Measurements from ENCODE around the gene FLT1.

The FLT1 gene

DNA sequence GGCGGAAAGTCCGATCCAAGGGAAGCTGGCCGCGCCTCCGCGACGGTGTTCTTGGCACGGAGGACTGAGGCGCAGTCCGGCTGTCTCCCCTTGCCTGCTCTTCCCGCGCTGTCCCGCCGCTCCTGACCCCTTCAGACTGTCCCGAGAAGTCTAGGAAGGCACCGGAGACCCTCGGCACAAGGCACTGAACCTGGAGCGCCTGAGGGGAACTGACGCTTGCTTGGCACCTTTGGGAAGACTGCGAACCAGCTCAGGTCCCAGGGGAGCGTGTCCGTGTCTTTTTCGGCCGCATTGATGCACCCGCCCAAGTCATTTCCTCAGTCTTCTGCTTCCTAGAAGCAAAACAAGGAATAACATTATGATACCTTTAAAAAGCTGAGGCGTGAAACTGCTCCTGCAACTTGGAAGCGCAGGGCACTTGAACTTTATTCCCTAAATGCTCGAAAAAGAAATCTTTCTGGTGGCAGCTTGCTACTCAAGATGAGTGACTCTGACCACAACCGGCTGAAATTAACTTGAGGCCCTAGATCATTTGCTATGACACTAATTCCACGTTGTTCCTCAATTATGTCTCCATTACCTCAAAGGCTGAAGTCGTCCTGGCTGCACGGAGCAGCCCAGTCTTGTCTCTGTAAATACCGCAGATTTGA is 735 bp upstream of the FLT1 start:
- DNase-seq = no peak
- in situ Hi-C loops (cut with HindIII; ENCODE audit: low pct_ligation_motif_present, low pct_unique_long_range_greater_than_20kb, low sequenced_read_pairs) = no loop called here

DNA sequence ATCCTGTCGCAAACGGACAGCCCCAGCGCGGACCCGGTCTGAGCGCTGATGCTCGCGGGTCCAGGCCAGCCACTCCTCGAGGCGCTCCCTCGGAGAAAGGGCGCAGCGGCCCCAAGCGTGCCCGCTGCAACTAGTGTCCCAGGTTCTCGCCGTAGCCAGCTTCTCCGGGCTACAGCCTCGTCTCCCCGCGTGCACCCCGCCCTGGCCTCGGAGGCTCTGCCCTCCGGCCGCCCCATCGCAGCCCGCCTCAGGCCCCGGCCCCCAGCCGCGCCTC is 487 bp downstream of the FLT1 start:
- no peak for DNase-seq
- in situ Hi-C loops (cut with HindIII; ENCODE audit: low pct_ligation_motif_present, low pct_unique_long_range_greater_than_20kb, low sequenced_read_pairs) = no loop called here

DNA sequence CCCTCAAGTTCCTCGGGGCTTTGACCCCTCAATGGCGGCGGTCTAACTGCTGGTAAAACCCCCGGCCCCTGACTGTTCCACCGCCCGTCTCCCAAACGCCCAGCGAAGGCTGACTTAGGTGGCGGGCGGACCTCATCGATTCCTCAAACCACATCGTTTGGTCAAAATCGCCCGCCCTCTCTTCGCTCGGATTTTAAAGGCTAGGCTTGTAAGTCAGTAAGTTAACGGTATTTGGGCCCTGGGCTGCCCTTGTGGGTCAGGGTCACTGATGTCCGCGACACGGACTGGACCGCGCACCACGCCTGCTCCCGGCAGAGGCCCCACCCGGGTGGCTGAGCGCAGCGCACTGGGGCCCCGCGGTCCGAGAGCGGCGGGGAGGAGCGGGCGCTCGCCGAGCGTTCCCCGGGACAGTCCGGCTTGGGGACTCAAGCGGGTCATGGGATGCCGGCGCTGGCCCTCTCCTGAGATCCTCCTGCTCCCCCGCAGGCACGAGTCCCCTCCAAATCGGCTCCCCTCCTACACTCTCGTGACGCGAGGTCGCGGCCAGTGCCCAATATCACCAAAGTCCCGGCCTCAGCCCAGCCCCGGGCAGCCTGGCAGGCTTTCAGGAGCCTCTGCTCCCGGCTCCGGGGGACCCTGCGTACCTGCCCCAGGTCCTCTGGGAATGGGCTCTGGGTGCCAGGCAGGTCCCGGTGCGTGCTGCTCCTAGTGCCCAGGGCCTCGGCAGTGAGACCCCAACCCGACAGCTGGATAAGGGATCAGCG is 1.0 kb downstream of the FLT1 start:
- in situ Hi-C loops (cut with HindIII; ENCODE audit: low pct_ligation_motif_present, low pct_unique_long_range_greater_than_20kb, low sequenced_read_pairs) = no loop called here

DNA sequence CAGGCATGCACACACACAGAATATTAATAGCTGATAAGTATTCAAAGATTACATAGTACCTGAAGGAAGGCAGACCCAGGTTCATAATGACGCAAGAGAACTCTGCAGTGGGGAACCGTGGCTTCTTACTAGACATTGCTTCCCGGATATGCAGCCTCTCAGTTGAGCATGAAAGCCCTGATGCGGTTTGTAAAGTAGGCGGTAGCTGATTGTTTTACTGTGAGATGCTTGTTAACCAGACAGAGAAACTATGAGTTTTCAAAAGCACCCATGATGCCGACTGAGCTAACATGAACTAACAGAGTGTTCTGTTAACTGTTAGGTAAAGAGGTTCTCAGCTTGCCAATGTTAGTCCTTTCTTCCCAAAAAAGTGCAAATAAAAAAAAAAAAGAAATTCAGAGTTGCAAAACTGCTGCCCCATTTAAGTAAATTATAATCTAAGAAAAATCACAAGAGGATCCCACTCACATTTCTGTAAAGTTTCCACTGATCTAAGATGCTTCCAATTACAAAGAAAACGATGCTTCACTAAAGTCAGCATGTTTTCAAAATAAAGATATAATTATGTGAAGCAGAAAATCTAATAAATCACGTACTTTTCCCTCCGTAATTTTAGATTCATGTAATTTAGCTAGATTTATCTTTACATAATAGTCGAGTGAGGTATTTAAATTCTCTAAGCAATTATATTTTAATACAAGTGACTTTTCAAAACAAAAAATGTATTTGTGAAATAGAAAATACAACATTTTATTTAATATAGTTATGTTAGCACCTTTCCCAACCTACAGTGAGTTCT is 2.2 kb downstream of the FLT1 start:
- no peak for DNase-seq
- in situ Hi-C loops (cut with HindIII; ENCODE audit: low pct_ligation_motif_present, low pct_unique_long_range_greater_than_20kb, low sequenced_read_pairs) = no loop called here

More for the DNA sequence above, 1.0 kb downstream of the FLT1 start:
- no peak for DNase-seq

DNA sequence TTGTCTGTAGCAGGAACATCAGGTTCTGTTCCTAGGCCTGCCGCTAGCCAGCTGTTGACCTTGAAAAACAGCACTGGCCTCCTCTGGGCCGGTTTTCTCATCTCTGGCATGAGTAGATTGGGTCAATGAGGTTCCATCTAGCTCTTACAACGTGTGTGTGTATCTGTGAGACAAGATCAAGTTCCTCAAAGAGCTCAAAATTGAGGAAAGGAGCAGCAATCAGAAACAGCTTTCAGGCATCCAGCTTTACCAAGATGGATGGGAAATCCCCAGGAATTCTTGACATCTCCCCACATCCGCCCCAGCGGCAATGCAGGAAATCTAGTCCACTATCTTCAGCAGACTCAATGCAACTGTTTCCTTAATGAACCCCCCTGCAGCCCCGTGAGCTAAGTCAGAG is 4.9 kb downstream of the FLT1 start:
- in situ Hi-C loops (cut with HindIII; ENCODE audit: low pct_ligation_motif_present, low pct_unique_long_range_greater_than_20kb, low sequenced_read_pairs) = no loop called here
- no peak for DNase-seq

DNA sequence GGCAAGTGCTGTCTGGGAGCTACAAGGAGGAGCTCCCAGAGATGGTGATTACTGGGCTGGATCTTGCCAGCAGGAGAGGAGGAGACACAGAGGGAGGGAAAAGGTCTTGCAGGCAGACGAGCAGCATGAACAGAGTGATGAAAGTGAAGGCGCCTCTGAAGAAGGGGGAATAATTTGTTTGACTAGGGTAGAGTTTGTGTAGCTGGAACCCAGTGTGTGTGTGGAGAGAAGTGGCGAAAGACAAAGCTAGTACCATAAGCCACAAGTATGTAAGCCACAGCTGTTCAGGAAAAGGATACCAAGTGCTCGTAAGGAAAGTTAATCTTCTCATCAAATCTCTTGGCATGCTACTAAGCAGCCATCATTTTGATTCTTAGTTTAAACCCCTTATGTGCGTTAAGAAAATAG is 5.4 kb downstream of the FLT1 start:
- DNase-seq = no peak
- in situ Hi-C loops (cut with HindIII; ENCODE audit: low pct_ligation_motif_present, low pct_unique_long_range_greater_than_20kb, low sequenced_read_pairs) = no loop called here

DNA sequence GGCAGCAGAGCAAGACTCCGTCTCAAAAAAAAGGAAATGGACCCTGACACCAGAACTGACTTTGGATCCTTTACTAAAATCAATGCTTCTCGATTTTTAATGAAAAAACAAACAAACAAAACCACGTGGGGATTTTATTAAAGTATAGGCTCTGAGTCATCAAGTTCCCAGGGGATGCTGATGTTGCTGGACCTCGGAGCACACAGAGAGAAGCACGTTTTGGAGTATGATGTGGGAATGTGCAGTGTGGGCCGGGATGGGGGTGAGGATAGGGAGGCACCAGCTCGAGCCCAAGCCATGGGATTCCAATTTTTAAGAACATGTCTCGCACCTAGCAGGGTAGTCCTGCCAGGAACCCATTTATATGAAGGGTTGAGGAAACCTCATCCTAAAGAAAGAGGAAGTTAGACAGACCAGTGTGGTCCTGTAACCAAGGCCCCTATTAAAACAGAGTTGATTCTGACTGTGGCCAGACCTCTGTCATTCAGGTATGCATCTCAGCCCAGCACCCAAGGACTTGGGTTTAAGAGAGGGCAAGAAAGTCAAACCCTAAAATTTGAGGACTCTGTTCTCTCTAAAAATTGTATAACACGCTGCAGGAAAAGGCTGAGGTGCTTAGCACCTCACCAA is 6.4 kb downstream of the FLT1 start:
- in situ Hi-C loops (cut with HindIII; ENCODE audit: low pct_ligation_motif_present, low pct_unique_long_range_greater_than_20kb, low sequenced_read_pairs) = no loop called here
- DNase-seq = no peak

DNA sequence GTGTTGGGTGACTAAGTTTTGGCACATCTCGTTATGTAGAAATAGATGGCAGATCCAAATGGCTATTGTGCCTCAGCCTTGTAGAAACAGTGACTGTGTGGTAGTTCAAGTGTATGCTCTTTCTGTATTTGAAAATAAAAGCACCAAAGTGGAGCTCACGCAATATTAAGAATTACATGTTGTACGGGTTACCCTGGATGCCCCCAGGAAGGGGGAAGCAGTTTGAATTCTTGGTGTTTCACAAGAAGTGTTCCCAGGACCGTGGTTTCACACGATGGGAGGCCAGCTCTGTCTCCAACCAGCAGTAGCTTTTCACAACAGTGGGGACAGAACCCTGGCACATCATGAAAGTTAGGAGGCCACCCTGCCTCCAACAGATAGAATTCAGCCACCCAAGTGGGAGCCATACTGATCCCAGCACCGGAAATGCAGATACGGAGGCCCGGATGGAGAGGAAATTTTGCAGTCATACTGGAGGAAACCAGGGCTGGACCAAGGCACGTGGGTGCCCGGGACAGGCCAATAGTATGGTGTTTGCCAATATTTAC is 8.9 kb downstream of the FLT1 start:
- in situ Hi-C loops (cut with HindIII; ENCODE audit: low pct_ligation_motif_present, low pct_unique_long_range_greater_than_20kb, low sequenced_read_pairs) = no loop called here
- DNase-seq = no peak

DNA sequence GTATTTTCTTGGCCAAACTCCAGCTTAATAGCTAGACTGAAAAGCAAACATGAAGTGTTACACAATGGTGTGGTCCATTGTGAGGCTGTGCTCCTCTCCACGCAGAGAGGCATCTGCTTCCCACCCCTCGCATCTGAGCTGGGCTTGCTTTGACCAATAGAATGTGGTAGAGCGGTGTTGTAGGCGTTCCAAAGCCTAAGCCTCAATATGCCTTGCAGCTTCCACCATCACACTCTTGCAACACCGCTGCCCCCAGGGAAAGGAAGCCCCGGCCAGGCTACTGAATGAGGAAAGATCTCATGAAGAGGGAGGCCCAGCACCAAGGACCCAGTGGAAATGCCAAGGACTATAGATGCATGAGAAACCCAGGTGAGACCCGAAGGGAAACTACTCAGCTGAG is 9.4 kb downstream of the FLT1 start:
- no peak for DNase-seq

DNA sequence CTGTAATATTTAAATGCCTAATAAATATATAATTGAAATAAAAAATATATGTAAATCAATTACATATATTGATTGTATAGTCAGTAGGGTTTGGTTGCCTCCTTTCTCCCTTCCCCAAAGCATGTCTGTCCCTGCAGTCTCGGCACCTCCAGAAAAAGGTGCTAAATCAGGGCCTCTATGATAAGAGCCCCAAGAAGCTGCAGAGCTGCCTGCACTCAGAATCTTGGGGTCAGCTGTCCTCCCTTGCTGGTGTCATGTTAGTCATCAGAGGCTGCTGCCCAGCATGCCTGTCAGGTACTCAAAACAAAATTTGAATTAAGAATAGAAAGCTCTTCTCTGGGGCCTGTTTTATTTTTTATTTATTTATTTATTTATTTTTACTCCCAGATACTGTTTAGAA is 9.8 kb downstream of the FLT1 start:
- in situ Hi-C loops (cut with HindIII; ENCODE audit: low pct_ligation_motif_present, low pct_unique_long_range_greater_than_20kb, low sequenced_read_pairs) = no loop called here
- DNase-seq = no peak

More for the DNA sequence above, 9.4 kb downstream of the FLT1 start:
- in situ Hi-C loops (cut with HindIII; ENCODE audit: low pct_ligation_motif_present, low pct_unique_long_range_greater_than_20kb, low sequenced_read_pairs) = no loop called here

DNA sequence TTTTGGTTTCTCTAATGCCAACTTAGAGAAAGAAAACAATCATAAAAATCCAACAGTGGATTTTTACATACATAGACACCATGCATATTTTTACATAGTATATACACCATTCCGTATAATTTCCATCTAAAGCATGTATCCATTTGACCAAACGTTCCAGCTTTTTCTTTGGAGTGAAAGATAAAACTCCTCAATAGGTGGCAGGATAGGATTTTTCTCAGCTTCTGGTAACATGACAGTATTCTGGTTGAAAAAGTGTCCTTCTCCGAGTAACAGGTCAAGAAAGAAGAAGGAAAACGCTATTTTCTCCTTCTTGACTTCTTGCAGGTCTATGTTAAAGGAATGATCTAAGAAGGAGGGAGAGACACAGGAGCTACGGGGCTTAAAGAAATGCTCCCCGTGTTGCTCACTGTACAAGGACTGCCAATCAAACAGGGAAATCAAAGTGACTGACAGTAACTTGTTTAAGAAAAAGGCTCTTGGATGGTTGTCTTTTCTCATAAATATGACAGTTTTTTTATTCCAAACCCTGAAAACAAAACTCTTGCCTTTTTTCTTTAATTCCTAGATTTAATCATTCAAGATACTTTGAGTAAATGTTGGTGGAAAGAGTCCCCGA is 11.5 kb downstream of the FLT1 start:
- in situ Hi-C loops (cut with HindIII; ENCODE audit: low pct_ligation_motif_present, low pct_unique_long_range_greater_than_20kb, low sequenced_read_pairs) = no loop called here

DNA sequence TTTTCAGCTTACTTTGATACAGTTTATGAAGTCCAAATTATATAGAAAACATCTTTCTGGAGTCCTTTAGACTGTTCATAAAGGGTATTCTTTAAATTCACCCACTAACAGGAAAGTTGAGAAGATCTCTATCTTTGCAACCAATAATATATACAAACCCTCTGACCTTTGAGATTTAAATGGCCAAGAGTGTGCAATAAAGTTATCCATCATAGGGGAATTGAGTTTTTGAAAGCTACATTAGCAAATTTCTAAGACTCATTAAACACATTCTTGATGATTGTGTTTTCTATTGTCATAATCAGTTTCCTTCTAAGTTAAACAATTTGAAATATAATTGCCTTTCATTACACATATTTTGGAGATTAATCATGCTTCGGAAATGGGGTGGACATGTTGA is 15.9 kb downstream of the FLT1 start:
- in situ Hi-C loops (cut with HindIII; ENCODE audit: low pct_ligation_motif_present, low pct_unique_long_range_greater_than_20kb, low sequenced_read_pairs) = no loop called here
- DNase-seq = no peak

More for the DNA sequence above, 11.5 kb downstream of the FLT1 start:
- DNase-seq = no peak

DNA sequence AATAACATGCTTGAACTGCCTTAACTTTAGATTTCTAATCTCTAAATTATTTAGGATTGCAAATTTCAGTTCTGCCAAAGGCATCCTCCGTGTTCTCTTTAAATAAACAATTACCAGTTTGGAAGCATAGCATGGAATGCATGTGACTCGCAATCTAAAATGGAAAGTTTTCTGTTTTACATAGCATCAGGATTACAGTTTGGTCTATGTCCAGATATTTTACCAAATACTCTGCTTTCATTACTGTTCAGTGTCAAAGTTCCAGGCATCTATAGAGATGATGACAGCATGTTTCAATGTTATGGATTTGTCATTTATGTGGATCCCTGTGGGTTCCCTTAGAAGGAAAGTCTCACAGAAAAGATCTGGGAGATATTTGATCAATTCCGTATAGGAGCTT is 16.8 kb downstream of the FLT1 start:
- in situ Hi-C loops (cut with HindIII; ENCODE audit: low pct_ligation_motif_present, low pct_unique_long_range_greater_than_20kb, low sequenced_read_pairs) = no loop called here
- no peak for DNase-seq

DNA sequence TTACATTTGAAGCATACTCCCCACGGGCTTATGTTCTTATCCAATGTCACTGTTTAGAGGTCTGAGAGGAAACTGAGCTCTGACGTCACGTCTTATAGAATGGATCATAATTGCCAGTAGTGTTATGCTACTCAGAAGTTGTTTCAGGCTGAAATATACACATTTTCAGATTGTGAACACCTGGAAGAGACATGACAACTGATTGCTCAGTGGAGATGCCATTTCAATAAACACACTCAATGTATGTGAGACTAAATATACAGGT is 17.3 kb downstream of the FLT1 start:
- in situ Hi-C loops (cut with HindIII; ENCODE audit: low pct_ligation_motif_present, low pct_unique_long_range_greater_than_20kb, low sequenced_read_pairs) = no loop called here
- no peak for DNase-seq

DNA sequence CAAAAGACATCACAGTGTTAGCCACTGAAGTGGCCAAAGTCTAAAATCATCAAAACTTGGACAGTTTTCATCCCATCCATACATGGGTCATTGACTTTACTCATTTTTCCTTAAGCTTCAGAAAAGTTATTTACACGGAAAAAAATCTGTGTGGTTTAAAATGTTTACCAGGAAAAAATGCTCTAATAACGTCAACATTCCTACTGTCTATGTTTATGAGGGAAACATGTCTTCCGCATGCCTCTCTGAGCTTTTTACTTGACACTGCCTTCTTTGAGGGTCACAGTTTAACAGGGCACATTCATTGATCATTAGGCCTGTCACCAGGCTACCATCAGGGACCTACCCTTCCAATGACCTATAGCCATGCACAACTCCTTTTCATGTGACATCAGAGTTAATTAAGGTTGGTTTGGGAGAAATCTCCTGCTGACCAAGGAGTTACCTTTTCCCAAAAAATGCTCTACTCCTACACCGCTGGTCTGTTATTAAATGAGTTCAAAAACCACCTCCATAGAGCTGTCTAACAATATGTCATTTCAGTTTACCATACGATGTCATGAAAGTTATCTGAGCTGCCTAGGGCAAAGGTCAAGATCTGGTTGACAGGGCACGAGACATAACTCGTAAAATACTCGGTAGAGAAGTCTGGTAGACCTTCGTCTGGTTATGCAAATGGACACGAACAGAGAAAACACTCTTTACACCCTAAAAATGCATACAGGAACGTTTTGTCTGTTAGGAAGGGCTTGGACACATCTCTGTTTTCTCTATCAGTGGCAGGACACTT is 17.8 kb downstream of the FLT1 start:
- no peak for DNase-seq
- in situ Hi-C loops (cut with HindIII; ENCODE audit: low pct_ligation_motif_present, low pct_unique_long_range_greater_than_20kb, low sequenced_read_pairs) = no loop called here

DNA sequence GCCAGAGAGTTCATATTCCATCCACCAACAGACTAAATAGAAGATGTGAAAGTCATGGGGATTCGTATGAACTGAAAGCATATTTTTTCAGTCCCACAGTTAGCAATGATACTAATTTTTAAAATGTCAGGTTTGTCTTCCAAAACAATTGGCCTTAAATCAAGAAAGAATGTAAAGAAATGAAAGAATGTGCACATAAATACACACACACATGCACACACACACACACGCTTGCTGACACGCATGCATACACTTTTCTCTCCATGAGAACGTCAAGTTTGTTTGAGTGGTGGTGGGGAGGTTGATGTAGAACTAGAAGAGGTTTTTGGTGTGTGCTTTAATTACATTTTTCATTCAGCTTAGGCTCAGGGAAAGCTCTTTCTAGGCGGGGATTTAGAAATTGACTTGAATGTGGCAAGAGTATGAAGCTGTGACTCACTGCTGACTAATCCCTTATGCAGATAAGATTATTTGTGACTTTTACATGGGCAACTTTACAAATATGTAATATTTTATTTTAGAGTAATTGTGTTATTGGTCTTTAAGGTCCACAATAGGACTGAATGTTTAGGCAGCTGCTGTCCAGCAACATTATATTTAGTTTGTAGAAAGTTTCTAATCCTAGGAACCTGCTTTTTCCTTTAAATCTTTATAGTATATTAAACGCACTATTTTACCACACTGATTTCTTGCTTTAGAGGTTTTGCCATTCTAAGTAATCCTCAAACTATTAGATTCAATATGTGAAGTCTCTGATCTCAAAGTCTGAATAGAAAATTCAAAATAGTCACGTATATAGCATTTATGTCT is 18.8 kb downstream of the FLT1 start:
- DNase-seq = no peak

DNA sequence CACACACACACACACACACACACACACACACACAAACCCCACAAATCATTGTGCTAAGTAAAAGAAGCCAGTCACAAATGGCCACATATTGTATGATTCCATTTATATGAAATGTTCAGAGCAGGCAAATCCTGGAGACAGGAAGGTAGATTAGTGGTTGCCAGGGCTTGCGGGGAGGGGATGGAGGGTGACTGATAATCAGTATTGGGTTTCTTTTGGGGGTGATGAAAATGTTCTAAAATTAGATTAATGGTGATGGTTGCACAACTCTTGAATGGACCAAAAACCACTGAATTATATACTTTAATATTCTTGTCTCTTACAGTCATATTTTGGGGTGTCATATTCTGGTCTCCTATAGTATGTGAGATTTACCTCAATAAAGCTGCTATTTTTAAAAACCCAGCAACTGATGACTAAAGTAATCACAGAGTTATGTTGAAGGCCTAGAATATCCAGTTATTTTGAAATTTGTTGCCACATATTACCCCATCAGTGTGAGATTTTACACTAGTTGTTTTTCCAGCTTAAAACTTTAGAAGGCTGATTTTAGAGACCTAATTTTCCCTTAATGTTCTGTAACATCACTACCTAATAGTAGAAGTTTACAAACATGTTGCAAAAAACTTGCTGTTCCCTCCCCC is 20.3 kb downstream of the FLT1 start:
- DNase-seq = no peak
- in situ Hi-C loops (cut with HindIII; ENCODE audit: low pct_ligation_motif_present, low pct_unique_long_range_greater_than_20kb, low sequenced_read_pairs) = no loop called here

More for the DNA sequence above, 18.8 kb downstream of the FLT1 start:
- in situ Hi-C loops (cut with HindIII; ENCODE audit: low pct_ligation_motif_present, low pct_unique_long_range_greater_than_20kb, low sequenced_read_pairs) = no loop called here

Data from ACHN (cell line).